Breast epithelium (tissue), 3 donors: ENCODE measurements around the gene BRD1.

Experiments
- CTCF ChIP-seq, 3 donors: fragments of 450-650 bp; IDR thresholded peaks; one replicate each; pipeline ENCODE4 v1.5.1; 2016 to 2017; ENCODE audit warnings: antibody characterized with exemption in 3 of 3, mild to moderate bottlenecking in 3 of 3, moderate library complexity in 3 of 3
- POLR2A ChIP-seq: fragments of 450-650 bp; IDR thresholded peaks from one replicate; pipeline ENCODE4 v1.6.1; 2016; ENCODE audit warnings: antibody characterized with exemption, mild to moderate bottlenecking, moderate library complexity
- POLR2AphosphoS5 ChIP-seq, 3 donors: sonication (generic); formaldehyde crosslinking; IDR thresholded peaks; one replicate each; pipeline ENCODE4 v1.6.1; 2017; ENCODE audit warnings: antibody characterized with exemption in 3 of 3

DNA sequence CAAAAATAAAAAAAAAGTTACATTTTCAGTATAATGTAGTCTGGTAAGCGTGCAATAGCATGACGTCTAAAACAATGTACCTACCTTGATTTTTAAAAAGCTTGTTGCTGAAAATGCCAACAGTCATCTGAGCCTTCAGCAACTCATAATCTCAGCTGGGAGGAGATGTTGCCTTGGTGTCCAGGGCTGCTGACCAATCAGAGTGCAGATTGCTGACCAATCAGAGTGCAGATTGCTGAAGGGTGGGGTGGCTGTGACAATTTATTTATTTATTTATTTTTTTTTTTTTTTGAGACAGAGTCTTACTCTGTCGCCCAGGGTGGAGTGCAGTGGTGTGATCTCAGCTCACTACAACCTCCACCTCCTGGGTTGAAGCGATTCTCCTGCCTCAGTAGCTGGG, 43.8 kb upstream of the BRD1 start:
- TF ChIP-seq POLR2A (no peak), CTCF (IDR thresholded peaks at IDR 0.05) (no peak), POLR2AphosphoS5 (IDR thresholded peaks at IDR 0.05) (no peak)
